Activated naive CD4-positive, alpha-beta T cell (primary cell): ENCODE data around the gene SF3B3.
"Not testable (repeated sequence)": the region's sequence is repeated elsewhere in the genome, so short reads cannot be mapped to it uniquely, and the experiment has no call there.

Experiments
- DNase-seq, 4 experiments: peaks; one replicate each; lab custom pipeline; 2025; lab: John Stamatoyannopoulos, UW

The SF3B3 gene

GRCh38 chr16:70621864-70622263 lies 98.2 kb downstream of the SF3B3 start:
- not testable (repeated sequence) for DNase-seq
